Measurements from ENCODE around the gene DCTN1.

GRCh38 chr2:74413001-74413698, 33.0 kb upstream of the DCTN1 start:
- TF ChIP-seq, protein P1, sequence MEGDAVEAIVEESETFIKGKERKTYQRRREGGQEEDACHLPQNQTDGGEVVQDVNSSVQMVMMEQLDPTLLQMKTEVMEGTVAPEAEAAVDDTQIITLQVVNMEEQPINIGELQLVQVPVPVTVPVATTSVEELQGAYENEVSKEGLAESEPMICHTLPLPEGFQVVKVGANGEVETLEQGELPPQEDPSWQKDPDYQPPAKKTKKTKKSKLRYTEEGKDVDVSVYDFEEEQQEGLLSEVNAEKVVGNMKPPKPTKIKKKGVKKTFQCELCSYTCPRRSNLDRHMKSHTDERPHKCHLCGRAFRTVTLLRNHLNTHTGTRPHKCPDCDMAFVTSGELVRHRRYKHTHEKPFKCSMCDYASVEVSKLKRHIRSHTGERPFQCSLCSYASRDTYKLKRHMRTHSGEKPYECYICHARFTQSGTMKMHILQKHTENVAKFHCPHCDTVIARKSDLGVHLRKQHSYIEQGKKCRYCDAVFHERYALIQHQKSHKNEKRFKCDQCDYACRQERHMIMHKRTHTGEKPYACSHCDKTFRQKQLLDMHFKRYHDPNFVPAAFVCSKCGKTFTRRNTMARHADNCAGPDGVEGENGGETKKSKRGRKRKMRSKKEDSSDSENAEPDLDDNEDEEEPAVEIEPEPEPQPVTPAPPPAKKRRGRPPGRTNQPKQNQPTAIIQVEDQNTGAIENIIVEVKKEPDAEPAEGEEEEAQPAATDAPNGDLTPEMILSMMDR (IDR thresholded peaks at IDR 0.05; ENCODE audit: extremely low read depth in 1 of 2, insufficient read depth in 1 of 2, low read depth in 1 of 2, low read length in 2 of 2): no peak
- TF ChIP-seq POLR2A (IDR thresholded peaks at IDR 0.05; ENCODE audit: low read depth, low read length): no peak
- TF ChIP-seq EZH2 (IDR thresholded peaks at IDR 0.05; ENCODE audit: borderline replicate concordance, low read depth, low read length, severe bottlenecking): no peak
- no peak for TF ChIP-seq POLR2AphosphoS5 (IDR thresholded peaks at IDR 0.05; ENCODE audit: insufficient read depth, low read depth, low read length)
- TF ChIP-seq, protein P2, sequence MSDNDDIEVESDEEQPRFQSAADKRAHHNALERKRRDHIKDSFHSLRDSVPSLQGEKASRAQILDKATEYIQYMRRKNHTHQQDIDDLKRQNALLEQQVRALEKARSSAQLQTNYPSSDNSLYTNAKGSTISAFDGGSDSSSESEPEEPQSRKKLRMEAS (IDR thresholded peaks at IDR 0.05; ENCODE audit: insufficient read depth, insufficient read length): no peak
- no peak for TF ChIP-seq FOS (IDR thresholded peaks at IDR 0.05; ENCODE audit: borderline replicate concordance, insufficient read depth, low read length)
